Ovary (tissue), 9 donors: ENCODE measurements around the gene NFASC. TPM values are rescaled to one million over a fixed set of nuclear protein-coding genes. Genes with fewer than 3 reads are reported as not detected.

ENCODE experiments used
- DNase-seq, 5 donors: peaks; one replicate each; pipeline ENCODE4 v3.0.0-alpha.2; 2019 to 2020
- H3K27ac ChIP-seq, 2 donors: fragments of 200-600 bp; one replicate each; pipeline versions ENCODE4 v1.5.1 to v1.8.0; 2019 to 2022
- H3K27me3 ChIP-seq: fragments of 200-600 bp; one replicate; pipeline ENCODE4 v1.8.0; 2022
- H3K36me3 ChIP-seq: fragments of 200-600 bp; sonication (generic); one replicate; pipeline ENCODE4 v1.5.1; 2019
- H3K4me1 ChIP-seq: one replicate; pipeline ENCODE4 v1.8.1; 2013; ENCODE audit warnings: mild to moderate bottlenecking, moderate library complexity; ENCODE audit not compliant: insufficient read depth
- H3K4me3 ChIP-seq: fragments of 200-600 bp; sonication (generic); one replicate; pipeline ENCODE4 v1.5.1; 2017
- H3K9me3 ChIP-seq, 2 donors: fragments of 200-600 bp in 1 of 2; sonication (generic) in 1 of 2; one replicate each; pipeline versions ENCODE4 v1.5.1 to v1.8.1; 2013 to 2019; ENCODE audit warnings: mild to moderate bottlenecking in 1 of 2, moderate library complexity in 1 of 2
- EP300 ChIP-seq: sonication (generic); formaldehyde crosslinking; IDR thresholded peaks from one replicate; pipeline ENCODE4 v1.6.1; 2017; ENCODE audit warnings: antibody characterized with exemption
- POLR2A ChIP-seq: fragments of 450-650 bp; IDR thresholded peaks from one replicate; pipeline ENCODE4 v1.6.1; 2017; ENCODE audit warnings: antibody characterized with exemption, mild to moderate bottlenecking, moderate library complexity
- WGBS, 3 donors: extraction: QIAGEN DNeasy Blood & Tissue Kit in 1 of 3; methylation state at CpG; one replicate each; pipeline versions ENCODE4 v1.1.5 to v1.1.7; 2013 to 2017; 5-methylcytosine and 5-hydroxymethylcytosine counted together
- intact Hi-C, 4 donors: fragments of 100-400 bp; cut with DNase I; formaldehyde crosslinking; loops; one replicate each; pipeline versions ENCODE4 v1.11.0 to v1.15.1; 2022 to 2023
- polyA plus RNA-seq, 2 donors: library from polyadenylated mRNA; stranded (reverse); fragments of 200-250 nt in 1 of 2; fragments of 350-450 nt in 1 of 2; fragmentation: Illumina TruSeq in 1 of 2; extraction: RNeasy Lipid Tissue Mini Kit (QIAGEN cat#74804) in 1 of 2; gene quantifications; one replicate each; pipeline ENCODE4 v1.2.3, GENCODE V29; 2013 to 2014
- total RNA-seq, 7 donors: library from RNA; depleted of rRNA in 2 of 7; stranded (reverse); fragments of >200 nt in 2 of 7; fragmentation: NEBNext Ultra II Directional in 3 of 7; extraction: Animal tissue kit (Norgen Biotek cat#: 25700) in 3 of 7; gene quantifications; one replicate each; pipeline versions ENCODE4 v1.1.0 to v1.2.4, GENCODE V29; 2016 to 2023
- TF ChIP-seq, protein P1 (sequence below), 3 donors: fragments of 450-650 bp in 2 of 3; fragments of 200-600 bp in 1 of 3; IDR thresholded peaks; one replicate each; pipeline versions ENCODE4 v1.5.1 to v1.8.0; 2016 to 2022; ENCODE audit warnings: antibody characterized with exemption in 3 of 3, mild to moderate bottlenecking in 1 of 3
- donor health status: DM: no; HTN: no; CAD: no; lungs with moderate emphysema.
- donor health status: DM: no; HTN: no; CAD: no.
- donor health status: Bipolar disorder and iron deficiency.
- donor health status: DM: yes; HTN: yes; CAD: no.
- donor health status: DM: no; HTN: no; CAD: no.
- donor health status: DM: yes; HTN: yes; CAD: no.

NFASC gene
- total and polyA plus RNA-seq, 9 donors, result 9.3 to 73.2 (median 20.9) TPM

DNA sequence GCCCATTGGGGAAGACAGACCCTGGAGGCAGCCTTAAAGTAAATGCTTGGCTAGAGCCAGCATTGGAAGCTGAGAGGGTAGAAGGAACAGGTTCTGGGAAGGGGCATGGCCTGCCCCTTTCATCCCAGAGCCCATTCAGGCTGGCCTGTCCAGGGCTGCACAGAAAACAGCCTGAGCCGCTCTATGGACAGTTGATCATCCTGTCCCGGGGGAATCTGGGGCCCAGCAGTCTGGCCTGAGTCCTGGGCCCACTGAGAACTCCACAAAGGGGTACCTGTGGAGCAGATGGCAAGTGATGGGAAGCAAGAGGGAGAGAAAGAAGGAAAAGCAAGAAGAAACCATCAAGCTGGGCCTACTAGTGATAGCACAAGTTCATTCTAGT is 200.4 kb downstream of the NFASC start:
- TF ChIP-seq POLR2A, result no peak
- no peak for TF ChIP-seq EP300
- TF ChIP-seq, protein P1, sequence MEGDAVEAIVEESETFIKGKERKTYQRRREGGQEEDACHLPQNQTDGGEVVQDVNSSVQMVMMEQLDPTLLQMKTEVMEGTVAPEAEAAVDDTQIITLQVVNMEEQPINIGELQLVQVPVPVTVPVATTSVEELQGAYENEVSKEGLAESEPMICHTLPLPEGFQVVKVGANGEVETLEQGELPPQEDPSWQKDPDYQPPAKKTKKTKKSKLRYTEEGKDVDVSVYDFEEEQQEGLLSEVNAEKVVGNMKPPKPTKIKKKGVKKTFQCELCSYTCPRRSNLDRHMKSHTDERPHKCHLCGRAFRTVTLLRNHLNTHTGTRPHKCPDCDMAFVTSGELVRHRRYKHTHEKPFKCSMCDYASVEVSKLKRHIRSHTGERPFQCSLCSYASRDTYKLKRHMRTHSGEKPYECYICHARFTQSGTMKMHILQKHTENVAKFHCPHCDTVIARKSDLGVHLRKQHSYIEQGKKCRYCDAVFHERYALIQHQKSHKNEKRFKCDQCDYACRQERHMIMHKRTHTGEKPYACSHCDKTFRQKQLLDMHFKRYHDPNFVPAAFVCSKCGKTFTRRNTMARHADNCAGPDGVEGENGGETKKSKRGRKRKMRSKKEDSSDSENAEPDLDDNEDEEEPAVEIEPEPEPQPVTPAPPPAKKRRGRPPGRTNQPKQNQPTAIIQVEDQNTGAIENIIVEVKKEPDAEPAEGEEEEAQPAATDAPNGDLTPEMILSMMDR (IDR thresholded peaks at IDR 0.05), result no peak
- Histone ChIP-seq H3K4me3 (no peak overlapping the region), H3K27ac (no peak overlapping the region), H3K9me3 (no peaks in the 10 kb centered on the region), H3K27me3 (no peaks in the 10 kb centered on the region), H3K4me1 (no peaks in the 10 kb centered on the region), H3K36me3 (no peaks in the 10 kb centered on the region)
- no peak for DNase-seq
- intact Hi-C loops, result no loop called here
- WGBS, 3 donors, result 95 to 100% (median 100%) methylated on average over 2 of the region's 2 CpGs

DNA sequence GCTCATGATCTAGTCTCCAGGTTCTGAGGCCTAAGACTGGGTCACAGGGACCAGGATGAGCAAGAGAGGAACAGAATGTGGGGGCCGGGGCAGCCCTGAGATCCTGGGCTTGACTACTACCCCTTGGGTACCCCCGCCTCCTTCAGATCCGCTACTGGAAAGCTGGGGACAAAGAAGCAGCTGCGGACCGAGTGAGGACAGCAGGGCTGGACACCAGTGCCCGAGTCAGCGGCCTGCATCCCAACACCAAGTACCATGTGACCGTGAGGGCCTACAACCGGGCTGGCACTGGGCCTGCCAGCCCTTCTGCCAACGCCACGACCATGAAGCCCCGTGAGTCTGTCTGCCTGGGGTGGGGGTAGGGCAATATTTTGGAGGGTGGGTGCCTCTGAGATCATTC is 201.1 kb downstream of the NFASC start:
- Histone ChIP-seq H3K4me3 (no peak overlapping the region), H3K27me3 (no peaks in the 10 kb centered on the region), H3K4me1 (no peaks in the 10 kb centered on the region), H3K36me3 (no peaks in the 10 kb centered on the region), H3K9me3 (no peaks in the 10 kb centered on the region), H3K27ac (no peak overlapping the region)
- 82 to 94% (median 84%) methylated on average over 12 of the region's 12 CpGs for WGBS, 3 donors
- intact Hi-C loops, result no loop called here
- no peak for DNase-seq
- TF ChIP-seq POLR2A, result no peak
- TF ChIP-seq, protein P1 (IDR thresholded peaks at IDR 0.05), result no peak
- no peak for TF ChIP-seq EP300

DNA sequence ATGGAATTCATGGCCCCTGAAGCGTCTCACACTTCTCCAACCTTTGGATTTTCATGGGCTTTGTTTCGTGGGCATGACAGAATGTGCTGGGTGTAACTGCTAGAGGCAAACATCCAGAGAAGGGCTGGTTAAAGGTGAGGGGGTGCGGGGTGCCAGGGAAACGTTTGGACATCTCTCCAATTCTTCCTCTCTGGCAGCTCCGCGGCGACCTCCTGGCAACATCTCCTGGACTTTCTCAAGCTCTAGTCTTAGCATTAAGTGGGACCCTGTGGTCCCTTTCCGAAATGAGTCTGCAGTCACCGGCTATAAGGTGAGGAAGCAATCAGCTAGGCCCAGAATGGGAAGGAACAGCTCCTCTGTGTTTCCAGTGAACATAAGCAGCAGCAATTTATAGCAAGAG is 201.6 kb downstream of the NFASC start:
- 80 to 89% (median 82%) methylated on average over 9 of the region's 9 CpGs for WGBS, 3 donors
- Histone ChIP-seq H3K4me1 (no peaks in the 10 kb centered on the region), H3K9me3 (no peaks in the 10 kb centered on the region), H3K36me3 (no peaks in the 10 kb centered on the region), H3K27me3 (no peaks in the 10 kb centered on the region), H3K4me3 (no peak overlapping the region), H3K27ac (no peak overlapping the region)
- no peak for TF ChIP-seq EP300
- no peak for DNase-seq
- intact Hi-C loops, result no loop called here

Other genes starting within 250 kb of the NFASC start
- gene LRRN2, start 185.1 kb upstream of the NFASC start, total RNA-seq, result 1 to 10 TPM in 4 of 7 donors, under 1 TPM in 3; 0.23 to 9.7 (median 3.7) TPM
- gene LRRN2, start 185.1 kb upstream of the NFASC start, polyA plus RNA-seq, result 1 to 10 TPM; 2.3 to 6.2 TPM
- under 1 TPM in 4 of 7 donors, not detected in 3; 0.02 to 0.37 (median 0.24) TPM for gene CNTN2, start 172.3 kb downstream of the NFASC start, total RNA-seq
- under 1 TPM; 0.04 to 0.25 TPM for gene CNTN2, start 172.3 kb downstream of the NFASC start, polyA plus RNA-seq
- 1 to 10 TPM in 6 of 7 donors, under 1 TPM in 1; 0.92 to 4.2 (median 3.5) TPM for gene TMEM81, start 213.6 kb downstream of the NFASC start, total RNA-seq
- gene TMEM81, start 213.6 kb downstream of the NFASC start, polyA plus RNA-seq, result 1 to 10 TPM; 2.0 to 2.1 TPM